B cell (primary cell): ENCODE results near the gene ANKDD1A. TPM values are rescaled to one million over a fixed set of nuclear protein-coding genes. Genes with fewer than 3 reads are reported as not detected.

Source experiments
- ATAC-seq: fragments of 200-7000 bp; cut with Tn5 transposase; one replicate; pipeline ENCODE4 v1.10.0; 2021; ENCODE audit warnings: low read depth, mild to moderate bottlenecking, moderate number of reproducible peaks, moderate library complexity
- CTCF ChIA-PET: fragments of 350-600 bp; sonication (Branson Sonifier 250); formaldehyde crosslinking; loops from one replicate; lab custom pipeline; 2021; ENCODE audit warnings: antibody characterized with exemption, inconsistent platforms; lab: Charles Lee
- POLR2A ChIA-PET: fragments of 350-600 bp; sonication (Branson Sonifier 250); formaldehyde crosslinking; loops from one replicate; lab custom pipeline; 2021; ENCODE audit warnings: antibody characterized with exemption; lab: Charles Lee
- DNase-seq: peaks from one replicate; pipeline ENCODE4 v3.0.0; 2013
- H2AFZ ChIP-seq: 2 replicates; pipeline ENCODE4 v1.6.1; 2012; ENCODE audit warnings: mild to moderate bottlenecking, low read depth, low read length; ENCODE audit not compliant: insufficient read depth, poor library complexity, severe bottlenecking
- H3K27ac ChIP-seq, 2 donors: 1 replicate in 1 of 2; 2 replicates in 1 of 2; pipeline ENCODE4 v1.5.1; 2012 to 2013; ENCODE audit warnings: low read length in 2 of 2, mild to moderate bottlenecking in 2 of 2, moderate library complexity in 1 of 2
- H3K27me3 ChIP-seq, 4 experiments: fragments of 200-600 bp in 1 of 4; sonication (generic) in 1 of 4; replicated peaks in 1 of 4; 1 replicate in 2 of 4; 2 replicates in 2 of 4; pipeline versions ENCODE4 v1.6.1 to v1.7.0; 2013 to 2016; ENCODE audit warnings: low read length in 3 of 4, mild to moderate bottlenecking in 2 of 4, mixed read lengths in 1 of 4, moderate library complexity in 1 of 4; ENCODE audit not compliant: insufficient read depth in 4 of 4, control insufficient read depth in 3 of 4; ENCODE audit errors: control extremely low read depth in 1 of 4
- H3K36me3 ChIP-seq, 2 experiments: replicated peaks in 1 of 2; 1 replicate in 1 of 2; 2 replicates in 1 of 2; pipeline versions ENCODE4 v1.6.1 to v1.7.1; 2013; ENCODE audit warnings: low read length in 1 of 2; ENCODE audit not compliant: insufficient read depth in 2 of 2, control insufficient read depth in 1 of 2; ENCODE audit errors: control extremely low read depth in 1 of 2, extremely low read depth in 1 of 2
- H3K4me1 ChIP-seq, 2 donors: fragments of 200-600 bp in 1 of 2; sonication (generic) in 1 of 2; 1 replicate in 1 of 2; 2 replicates in 1 of 2; pipeline versions ENCODE4 v1.5.1 to v1.6.1; 2013 to 2017; ENCODE audit warnings: low read length in 2 of 2; ENCODE audit not compliant: control insufficient read depth in 2 of 2, insufficient read depth in 2 of 2
- H3K4me2 ChIP-seq: replicated peaks from 2 replicates; pipeline ENCODE3; 2012; ENCODE audit warnings: mild to moderate bottlenecking, low read depth, low read length; ENCODE audit not compliant: poor library complexity, severe bottlenecking
- H3K4me3 ChIP-seq, 5 experiments: fragments of 200-600 bp in 1 of 5; sonication (generic) in 1 of 5; 1 replicate in 3 of 5; 2 replicates in 2 of 5; pipeline versions ENCODE4 v1.5.1 to v1.7.0; 2011 to 2016; ENCODE audit warnings: low read length in 4 of 5, mild to moderate bottlenecking in 4 of 5, low read depth in 2 of 5, control low read depth in 1 of 5, moderate library complexity in 1 of 5; ENCODE audit not compliant: insufficient read depth in 1 of 5; ENCODE audit errors: control extremely low read depth in 1 of 5, extremely low read depth in 1 of 5
- H3K79me2 ChIP-seq: fragments of 200-600 bp; sonication (generic); one replicate; pipeline ENCODE4 v1.6.0; 2016; ENCODE audit warnings: low read length; ENCODE audit not compliant: control insufficient read depth, insufficient read depth
- H3K9ac ChIP-seq: fragments of 200-600 bp; sonication (generic); 2 replicates; pipeline ENCODE4 v1.6.1; 2017; ENCODE audit warnings: mild to moderate bottlenecking, low read length, moderate library complexity
- H3K9me3 ChIP-seq, 3 donors: one replicate each; pipeline versions ENCODE4 v1.6.1 to v1.7.1; 2013; ENCODE audit warnings: low read length in 2 of 3; ENCODE audit not compliant: control insufficient read depth in 2 of 3, insufficient read depth in 1 of 3; ENCODE audit errors: control extremely low read depth in 1 of 3
- H4K20me1 ChIP-seq: 2 replicates; pipeline ENCODE4 v1.6.0; 2012; ENCODE audit warnings: mild to moderate bottlenecking, low read length; ENCODE audit not compliant: insufficient read depth, control insufficient read depth, poor library complexity, severe bottlenecking
- H3K27ac Mint-ChIP-seq: one replicate; pipeline ENCODE4 v1.8.0; 2021; ENCODE audit warnings: mixed read lengths
- H3K27me3 Mint-ChIP-seq: one replicate; pipeline ENCODE4 v1.8.0; 2021; ENCODE audit warnings: mixed read lengths
- H3K4me1 Mint-ChIP-seq: one replicate; pipeline ENCODE4 v1.8.0; 2021; ENCODE audit warnings: mixed read lengths
- H3K4me3 Mint-ChIP-seq: one replicate; pipeline ENCODE4 v1.8.0; 2021; ENCODE audit warnings: mixed read lengths
- H3K9me3 Mint-ChIP-seq: one replicate; pipeline ENCODE4 v1.8.0; 2022; ENCODE audit warnings: mixed read lengths; ENCODE audit not compliant: insufficient read depth
- EZH2 ChIP-seq: IDR thresholded peaks from 2 replicates; pipeline ENCODE4 v1.6.1; 2012; ENCODE audit warnings: borderline replicate concordance, low read depth, mild to moderate bottlenecking, moderate library complexity, low read length; ENCODE audit not compliant: insufficient read depth, poor library complexity, severe bottlenecking
- WGBS: methylation state at CpG from one replicate; pipeline ENCODE4 v1.1.5; 2013; ENCODE audit warnings: missing lambda C conversion rate; ENCODE audit not compliant: insufficient coverage; 5-methylcytosine and 5-hydroxymethylcytosine counted together
- intact Hi-C: fragments of 100-400 bp; cut with micrococcal nuclease; formaldehyde crosslinking; loops from one replicate; pipeline ENCODE4 v1.10.0; 2022
- polyA plus RNA-seq: library from polyadenylated mRNA; depleted of rRNA; stranded (reverse); fragments of >200 nt; gene quantifications from 2 replicates; pipeline ENCODE4 v1.2.3, GENCODE V29; 2012
- total RNA-seq, 2 donors: library from RNA; stranded (reverse); fragments of 120-200 nt in 1 of 2; gene quantifications; 1 replicate in 1 of 2; 2 replicates in 1 of 2; pipeline versions ENCODE4 v1.2.3 to v1.2.4, GENCODE V29; 2013 to 2022
- TF ChIP-seq, protein P1 (sequence below): fragments of 200-600 bp; IDR thresholded peaks from one replicate; pipeline ENCODE4 v1.8.0; 2022; ENCODE audit warnings: antibody characterized with exemption, mild to moderate bottlenecking

ANKDD1A gene
- total and polyA plus RNA-seq, 2 donors (not counting 1 experiment from before 2014, with no cell fraction given): 2.6 to 2.7 TPM

DNA sequence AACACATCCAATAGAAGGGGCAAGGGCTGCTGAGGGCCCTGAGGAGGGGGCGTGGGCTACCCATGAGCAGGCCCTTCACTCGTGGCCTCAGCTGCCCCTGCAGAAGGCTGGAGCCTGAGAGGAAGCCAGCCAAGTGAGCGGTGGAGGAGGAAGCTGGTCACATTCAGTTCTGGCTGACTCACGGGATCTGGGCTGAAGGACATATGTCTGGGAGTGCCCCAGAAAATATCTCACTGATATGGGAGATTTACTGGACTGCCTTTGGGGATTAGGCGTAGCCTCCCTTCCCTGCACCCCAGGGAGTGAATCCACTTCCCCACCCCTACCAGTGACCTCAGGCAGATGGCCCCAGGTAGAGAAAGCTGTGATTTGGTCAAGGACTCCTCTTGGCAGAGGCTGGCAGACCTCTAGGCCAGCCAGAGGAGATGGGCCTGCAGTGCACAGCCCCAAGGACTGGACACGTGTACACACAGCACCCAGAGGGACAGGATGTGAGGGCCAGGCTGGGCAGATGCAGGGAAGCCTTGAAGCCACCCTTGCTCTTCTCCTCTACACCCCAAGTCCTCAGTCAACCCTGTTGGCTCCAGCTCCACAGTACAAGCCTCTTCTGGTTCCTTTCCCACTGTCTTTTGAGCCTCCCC, 14.2 kb upstream of the ANKDD1A start:
- H3K4me3 Mint-ChIP-seq: no peak overlapping the region

GRCh38 chr15:64898406-64898805, 13.3 kb upstream of the ANKDD1A start:
- Mint-ChIP-seq H3K9me3 (peaks cover 2% of the 10 kb centered on the region), H3K27ac (peak overlapping the region; percentile 75), H3K4me3 (no peak overlapping the region), H3K4me1 (peaks cover 63% of the 10 kb centered on the region), H3K27me3 (no peaks in the 10 kb centered on the region)
- Histone ChIP-seq H3K9me3 (peaks cover 1 to 7% (median 6%) of the 10 kb centered on the region in 3 donors), H3K4me1 (peaks cover 41 to 52% of the 10 kb centered on the region in 2 donors), H3K27ac (no peak overlapping the region), H3K4me3 (no peak overlapping the region), H3K9ac (no peak overlapping the region), H2AFZ (no peak overlapping the region), H3K4me2 (no peak overlapping the region), H4K20me1 (no peaks in the 10 kb centered on the region), H3K79me2 (no peaks in the 10 kb centered on the region), H3K36me3 (no peaks in the 10 kb centered on the region), H3K27me3 (no peaks in the 10 kb centered on the region)
- TF ChIP-seq, protein P1, sequence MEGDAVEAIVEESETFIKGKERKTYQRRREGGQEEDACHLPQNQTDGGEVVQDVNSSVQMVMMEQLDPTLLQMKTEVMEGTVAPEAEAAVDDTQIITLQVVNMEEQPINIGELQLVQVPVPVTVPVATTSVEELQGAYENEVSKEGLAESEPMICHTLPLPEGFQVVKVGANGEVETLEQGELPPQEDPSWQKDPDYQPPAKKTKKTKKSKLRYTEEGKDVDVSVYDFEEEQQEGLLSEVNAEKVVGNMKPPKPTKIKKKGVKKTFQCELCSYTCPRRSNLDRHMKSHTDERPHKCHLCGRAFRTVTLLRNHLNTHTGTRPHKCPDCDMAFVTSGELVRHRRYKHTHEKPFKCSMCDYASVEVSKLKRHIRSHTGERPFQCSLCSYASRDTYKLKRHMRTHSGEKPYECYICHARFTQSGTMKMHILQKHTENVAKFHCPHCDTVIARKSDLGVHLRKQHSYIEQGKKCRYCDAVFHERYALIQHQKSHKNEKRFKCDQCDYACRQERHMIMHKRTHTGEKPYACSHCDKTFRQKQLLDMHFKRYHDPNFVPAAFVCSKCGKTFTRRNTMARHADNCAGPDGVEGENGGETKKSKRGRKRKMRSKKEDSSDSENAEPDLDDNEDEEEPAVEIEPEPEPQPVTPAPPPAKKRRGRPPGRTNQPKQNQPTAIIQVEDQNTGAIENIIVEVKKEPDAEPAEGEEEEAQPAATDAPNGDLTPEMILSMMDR: no peak
- no peak for TF ChIP-seq EZH2
- DNase-seq: no peak
- no peak for ATAC-seq
- 94% methylated on average over 3 of the region's 4 CpGs for WGBS
- POLR2A ChIA-PET: no interaction called here
- intact Hi-C loops: loop anchor here (10.0 kb wide), 1 partner anchor 286 kb away; the partner anchor contains the start of gene CLPX
- CTCF ChIA-PET: interaction anchor here (1.4 to 7.1 kb wide), 2 partner anchors 60 to 170 kb away, joined by 3 to 81 read pairs; partner anchors contain the start of gene PLEKHO2

More for the DNA sequence above, 14.2 kb upstream of the ANKDD1A start:
- ATAC-seq (no peak), DNase-seq (no peak)
- 51% methylated on average over 5 of the region's 6 CpGs for WGBS
- Histone ChIP-seq H3K4me2 (no peak overlapping the region), H3K27ac (peak overlapping the region in 1 of 2 donors; percentile 86), H3K36me3 (no peaks in the 10 kb centered on the region), H4K20me1 (no peaks in the 10 kb centered on the region), H3K9ac (no peak overlapping the region), H2AFZ (no peak overlapping the region), H3K4me1 (peaks cover 44 to 55% of the 10 kb centered on the region in 2 donors), H3K79me2 (no peaks in the 10 kb centered on the region), H3K9me3 (peaks cover 1 to 7% (median 6%) of the 10 kb centered on the region in 3 donors), H3K27me3 (no peaks in the 10 kb centered on the region), H3K4me3 (no peak overlapping the region)
- peak overlapping the region; percentile 99 for H3K27ac Mint-ChIP-seq
- TF ChIP-seq, protein P1: no peak
- TF ChIP-seq EZH2: no peak
- H3K27me3 Mint-ChIP-seq: no peaks in the 10 kb centered on the region
- CTCF ChIA-PET: interaction anchor here (1.1 to 7.1 kb wide), 5 partner anchors 9 to 169 kb away, joined by 3 to 81 read pairs (median 3); partner anchors contain the start of gene PLEKHO2
- H3K9me3 Mint-ChIP-seq: peaks cover 2% of the 10 kb centered on the region
- peaks cover 63% of the 10 kb centered on the region for H3K4me1 Mint-ChIP-seq
- intact Hi-C loops: loop anchor here (10.0 kb wide), 1 partner anchor 287 kb away; the partner anchor contains the start of gene CLPX
- POLR2A ChIA-PET: no interaction called here
